Measurements from ENCODE around the gene OTUD5. TPM values are rescaled to one million over a fixed set of nuclear protein-coding genes. Genes with fewer than 3 reads are reported as not detected.

Gene OTUD5
- total and polyA plus RNA-seq, 10 donors = 29.6 to 65.8 (median 55.1) TPM

- 86 to 92% (median 90%) methylated on average over 2 to 14 of the region's 14 CpGs; no CpG with 5 or more reads in 1 of the 5 donors for WGBS, 5 donors
- Histone ChIP-seq H3K27me3 (replicated peaks in 1 of 7) (no peaks in the 10 kb centered on the region), H3K9me3 (no peaks in the 10 kb centered on the region), H3K27ac (no peak overlapping the region), H3K4me3 (no peak overlapping the region), H3K36me3 (peaks cover 0 to 90% (median 34%) of the 10 kb centered on the region in 6 donors), H3K4me1 (peaks cover 0 to 4% (median 2%) of the 10 kb centered on the region in 6 donors)
- TF ChIP-seq POLR2AphosphoS5 (IDR thresholded peaks at IDR 0.05) (no peak), POLR2A (IDR thresholded peaks at IDR 0.05) (no peak)
- TF ChIP-seq, protein P1, sequence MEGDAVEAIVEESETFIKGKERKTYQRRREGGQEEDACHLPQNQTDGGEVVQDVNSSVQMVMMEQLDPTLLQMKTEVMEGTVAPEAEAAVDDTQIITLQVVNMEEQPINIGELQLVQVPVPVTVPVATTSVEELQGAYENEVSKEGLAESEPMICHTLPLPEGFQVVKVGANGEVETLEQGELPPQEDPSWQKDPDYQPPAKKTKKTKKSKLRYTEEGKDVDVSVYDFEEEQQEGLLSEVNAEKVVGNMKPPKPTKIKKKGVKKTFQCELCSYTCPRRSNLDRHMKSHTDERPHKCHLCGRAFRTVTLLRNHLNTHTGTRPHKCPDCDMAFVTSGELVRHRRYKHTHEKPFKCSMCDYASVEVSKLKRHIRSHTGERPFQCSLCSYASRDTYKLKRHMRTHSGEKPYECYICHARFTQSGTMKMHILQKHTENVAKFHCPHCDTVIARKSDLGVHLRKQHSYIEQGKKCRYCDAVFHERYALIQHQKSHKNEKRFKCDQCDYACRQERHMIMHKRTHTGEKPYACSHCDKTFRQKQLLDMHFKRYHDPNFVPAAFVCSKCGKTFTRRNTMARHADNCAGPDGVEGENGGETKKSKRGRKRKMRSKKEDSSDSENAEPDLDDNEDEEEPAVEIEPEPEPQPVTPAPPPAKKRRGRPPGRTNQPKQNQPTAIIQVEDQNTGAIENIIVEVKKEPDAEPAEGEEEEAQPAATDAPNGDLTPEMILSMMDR (IDR thresholded peaks at IDR 0.05 in 8 of 11, conservative IDR thresholded peaks at IDR 0.05 in 3 of 11) = no peak
- no peak for DNase-seq
- intact Hi-C loops (cut with DNase I; ENCODE audit: low total_unique reads) = no loop called here
Observed at GRCh38 chrX:48904626-48905025, 52.8 kb downstream of the OTUD5 start.

DNA sequence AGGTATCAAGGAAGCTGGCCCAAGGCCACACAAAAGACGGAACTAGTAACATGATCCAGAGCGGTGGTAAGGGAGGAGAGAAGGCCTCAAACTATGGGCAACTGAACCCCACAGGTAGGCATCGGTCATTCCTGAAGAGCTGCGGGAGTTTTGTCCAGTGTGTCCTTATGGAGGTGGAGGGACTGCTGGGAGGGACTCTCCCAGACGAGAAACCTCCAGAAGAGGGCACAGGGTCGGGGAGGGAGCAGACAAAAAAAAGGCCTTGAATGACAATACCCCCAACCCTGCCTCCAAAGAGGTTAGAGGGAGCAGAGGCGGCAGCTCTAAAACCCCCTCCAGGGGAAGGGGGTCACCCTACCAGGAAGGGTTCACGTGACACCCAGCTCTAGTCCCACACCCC lies 53.2 kb downstream of the OTUD5 start:
- H3K4me3 ChIP-seq = no peak overlapping the region
- peaks cover 0 to 9% (median 6%) of the 10 kb centered on the region in 6 donors for H3K4me1 ChIP-seq
- 74 to 87% (median 82%) methylated on average over 5 to 8 of the region's 8 CpGs for WGBS, 5 donors
- TF ChIP-seq POLR2AphosphoS5 (IDR thresholded peaks at IDR 0.05) (no peak), POLR2A (IDR thresholded peaks at IDR 0.05) (no peak)
- TF ChIP-seq, protein P1 (IDR thresholded peaks at IDR 0.05 in 8 of 11, conservative IDR thresholded peaks at IDR 0.05 in 3 of 11) = no peak
- intact Hi-C loops (cut with DNase I; ENCODE audit: low total_unique reads) = no loop called here
- peaks cover 0 to 90% (median 36%) of the 10 kb centered on the region in 6 donors for H3K36me3 ChIP-seq
- no peaks in the 10 kb centered on the region for H3K27me3 ChIP-seq (replicated peaks in 1 of 7)
- H3K27ac ChIP-seq = no peak overlapping the region
- peak; percentile 45 for DNase-seq
- H3K9me3 ChIP-seq = no peaks in the 10 kb centered on the region

DNA sequence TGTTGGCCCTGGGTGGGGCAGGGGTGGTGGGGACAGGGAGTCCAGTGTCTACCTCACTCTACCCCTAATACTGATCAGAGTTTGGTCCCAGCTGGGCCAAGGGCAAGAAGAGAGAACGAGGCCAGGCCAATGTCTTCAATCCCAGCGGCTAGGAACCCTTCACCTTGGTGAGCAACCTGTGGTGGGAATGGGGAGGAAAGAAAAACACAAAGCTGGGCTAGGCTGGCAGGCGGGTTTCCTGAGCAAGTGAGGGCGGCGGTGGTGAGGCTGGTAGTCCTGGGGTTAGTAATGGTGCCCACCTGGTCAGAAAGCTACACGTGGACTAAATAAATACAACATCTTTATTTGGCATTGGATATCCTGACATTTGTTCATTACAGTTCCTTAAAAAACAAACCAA lies 54.1 kb downstream of the OTUD5 start:
- Histone ChIP-seq H3K4me3 (no peak overlapping the region), H3K27me3 (replicated peaks in 1 of 7) (no peaks in the 10 kb centered on the region), H3K36me3 (peaks cover 0 to 88% (median 36%) of the 10 kb centered on the region in 6 donors), H3K4me1 (peaks cover 0 to 18% (median 12%) of the 10 kb centered on the region in 6 donors), H3K9me3 (no peaks in the 10 kb centered on the region), H3K27ac (no peak overlapping the region)
- TF ChIP-seq POLR2AphosphoS5 (IDR thresholded peaks at IDR 0.05) (no peak), POLR2A (IDR thresholded peaks at IDR 0.05) (no peak)
- TF ChIP-seq, protein P1 (IDR thresholded peaks at IDR 0.05 in 8 of 11, conservative IDR thresholded peaks at IDR 0.05 in 3 of 11) = no peak
- intact Hi-C loops (cut with DNase I; ENCODE audit: low total_unique reads) = no loop called here
- 79 to 93% (median 89%) methylated on average over 6 of the region's 6 CpGs for WGBS, 5 donors
- DNase-seq = no peak

GRCh38 chrX:48902776-48903175 lies 54.6 kb downstream of the OTUD5 start:
- Histone ChIP-seq H3K4me1 (peaks cover 0 to 18% (median 12%) of the 10 kb centered on the region in 6 donors), H3K4me3 (no peak overlapping the region), H3K27me3 (replicated peaks in 1 of 7) (no peaks in the 10 kb centered on the region), H3K27ac (no peak overlapping the region), H3K36me3 (peaks cover 0 to 83% (median 36%) of the 10 kb centered on the region in 6 donors), H3K9me3 (peaks cover 0 to under 1% (median 0%) of the 10 kb centered on the region in 8 donors)
- DNase-seq = no peak
- intact Hi-C loops (cut with DNase I; ENCODE audit: low total_unique reads) = no loop called here
- TF ChIP-seq, protein P1 (IDR thresholded peaks at IDR 0.05 in 8 of 11, conservative IDR thresholded peaks at IDR 0.05 in 3 of 11) = no peak
- TF ChIP-seq POLR2AphosphoS5 (IDR thresholded peaks at IDR 0.05) (no peak), POLR2A (IDR thresholded peaks at IDR 0.05) (no peak)
- WGBS, 5 donors = 89 to 95% (median 93%) methylated on average over 2 to 14 of the region's 14 CpGs
